ENCODE results near the gene RAB6C. TPM values are rescaled to one million over a fixed set of nuclear protein-coding genes. Genes with fewer than 3 reads are reported as not detected.

Gene RAB6C
- total RNA-seq, result not detected in 2 replicates

DNA sequence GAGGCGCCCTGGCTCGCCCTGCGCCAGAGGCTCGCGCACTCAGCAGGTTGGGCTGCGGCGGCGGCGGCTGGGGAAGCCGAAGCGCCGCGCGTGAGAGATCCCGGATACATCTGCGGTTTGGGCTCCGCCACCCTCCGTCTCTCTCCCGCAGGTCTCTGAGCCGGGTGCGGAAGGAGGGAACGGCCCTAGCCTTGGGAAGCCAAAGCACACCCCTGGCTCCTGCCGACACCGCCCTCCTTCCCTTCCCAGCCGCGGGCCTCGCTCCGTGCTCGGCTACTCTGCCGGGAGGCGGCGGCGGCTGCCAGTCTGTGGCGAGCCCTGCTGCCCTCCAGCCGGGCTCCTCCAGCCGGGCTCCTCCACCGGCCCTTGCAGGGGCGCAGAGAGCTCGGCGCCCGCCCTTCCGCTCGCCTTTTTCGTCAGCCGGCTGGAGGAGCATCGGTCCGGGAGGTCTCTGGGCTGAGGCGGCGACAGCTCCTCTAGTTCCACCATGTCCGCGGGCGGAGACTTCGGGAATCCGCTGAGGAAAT lies at the start of gene RAB6C:
Gene RAB6C, plus strand, starts transcription at position 38 of the 527 bp plus-strand sequence. Its CDS starts 450 bp downstream, at position 488.

Other genes with a start within 250 kb of the RAB6C start
- gene POTEF, start 149.6 kb downstream of the RAB6C start, total RNA-seq, result not detected in 2 replicates
- gene CCDC74B, start 165.4 kb downstream of the RAB6C start, total RNA-seq, result 3.1 and 6.0 TPM in 2 replicates
- gene SMPD4, start 201.9 kb downstream of the RAB6C start, total RNA-seq, result 30.9 and 32.7 TPM in 2 replicates
- 158 and 171 TPM in 2 replicates for gene MZT2B, start 202.6 kb downstream of the RAB6C start, total RNA-seq
- not detected in 2 replicates for gene TUBA3E, start 218.8 kb downstream of the RAB6C start, total RNA-seq

Data from cardiac atrium fibroblast (primary cell).